H4 (cell line): ENCODE measurements around the gene APCDD1. TPM values are rescaled to one million over a fixed set of nuclear protein-coding genes. Genes with fewer than 3 reads are reported as not detected.
"Not testable (repeated sequence)": the region's sequence is repeated elsewhere in the genome, so short reads cannot be mapped to it uniquely, and the experiment has no call there.

Experiments used
- DNase-seq: peaks from one replicate; pipeline ENCODE4 v3.0.0-alpha.2; 2015; ENCODE audit warnings: low spot score
- total RNA-seq: library from RNA; depleted of rRNA; stranded (reverse); fragments of >200 nt; shearing (Covaris generic); gene quantifications from 2 replicates; pipeline ENCODE4 v1.2.3, GENCODE V29; 2014; rRNA removed

The APCDD1 gene
- total RNA-seq, 1 experiment from 2014 or later: 5.3 TPM

- peak; percentile 86 for DNase-seq
Measured at GRCh38 chr18:10525697-10526560, 71.5 kb downstream of the APCDD1 start, which contains the start of gene NAPG. TSS of gene NAPG (plus strand) at chr18:10526027. CDS start at chr18:10526103, 76 bp downstream.

- DNase-seq: no peak
Measured at GRCh38 chr18:10526561-10526949, 72.1 kb downstream of the APCDD1 start.

GRCh38 chr18:10528439-10528838 is 74.0 kb downstream of the APCDD1 start:
- no peak for DNase-seq

GRCh38 chr18:10530002-10530401 is 75.6 kb downstream of the APCDD1 start:
- DNase-seq: no peak

- no peak for DNase-seq
Measured at GRCh38 chr18:10530852-10531251, 76.4 kb downstream of the APCDD1 start.

GRCh38 chr18:10533111-10533510 is 78.7 kb downstream of the APCDD1 start:
- DNase-seq: no peak

GRCh38 chr18:10536280-10536679 is 81.8 kb downstream of the APCDD1 start:
- DNase-seq: no peak

- DNase-seq: no peak
Measured at GRCh38 chr18:10537765-10538164, 83.3 kb downstream of the APCDD1 start.

- DNase-seq: not testable (repeated sequence)
Measured at GRCh38 chr18:10539124-10539523, 84.7 kb downstream of the APCDD1 start.

Other genes starting within 250 kb of the APCDD1 start
- gene NAPG, start 71.4 kb downstream of the APCDD1 start, total RNA-seq: 26.6 and 30.8 TPM in 2 replicates